Astrocyte (in vitro differentiated cells and primary cell): ENCODE data around the gene LAMTOR5. TPM values are rescaled to one million over a fixed set of nuclear protein-coding genes. Genes with fewer than 3 reads are reported as not detected.

Experiments used
- DNase-seq: peaks from one replicate; pipeline ENCODE4 v3.0.0-alpha.2; 2010; ENCODE audit warnings: low read depth
- FAIRE-seq: peaks from 2 replicates; lab custom pipeline; 2011; peaks lifted over from hg19 to GRCh38; lab: Jason Lieb, UNC
- H2AFZ ChIP-seq: 2 replicates; pipeline ENCODE4 v1.6.0; 2012; ENCODE audit warnings: low read depth, low read length, inconsistent platforms
- H3K27ac ChIP-seq: 2 replicates; pipeline ENCODE4 v1.5.1; 2011; ENCODE audit warnings: low read depth, low read length, inconsistent platforms
- H3K27me3 ChIP-seq: 2 replicates; pipeline ENCODE4 v1.6.0; 2011; ENCODE audit warnings: low read length, inconsistent platforms; ENCODE audit not compliant: insufficient read depth
- H3K36me3 ChIP-seq: 2 replicates; pipeline ENCODE4 v1.5.1; 2011; ENCODE audit warnings: low read length, inconsistent platforms; ENCODE audit not compliant: insufficient read depth
- H3K4me1 ChIP-seq: 2 replicates; pipeline ENCODE4 v1.5.1; 2011; ENCODE audit warnings: low read length, inconsistent platforms; ENCODE audit not compliant: insufficient read depth
- H3K4me2 ChIP-seq: 2 replicates; pipeline ENCODE4 v1.6.0; 2012; ENCODE audit warnings: low read length, inconsistent platforms
- H3K4me3 ChIP-seq: 2 replicates; pipeline ENCODE4 v1.5.1; 2011; ENCODE audit warnings: low read depth, mild to moderate bottlenecking, low read length, inconsistent platforms; ENCODE audit not compliant: insufficient read depth
- H3K79me2 ChIP-seq: 2 replicates; pipeline ENCODE4 v1.6.0; 2012; ENCODE audit warnings: mild to moderate bottlenecking, low read length, inconsistent platforms; ENCODE audit not compliant: insufficient read depth
- H3K9ac ChIP-seq: 2 replicates; pipeline ENCODE4 v1.6.0; 2012; ENCODE audit warnings: mild to moderate bottlenecking, low read length, inconsistent platforms
- H3K9me3 ChIP-seq: 2 replicates; pipeline ENCODE4 v1.5.1; 2012; ENCODE audit warnings: low read depth, mild to moderate bottlenecking, low read length, inconsistent platforms; ENCODE audit not compliant: insufficient read depth
- H4K20me1 ChIP-seq: 2 replicates; pipeline ENCODE4 v1.6.0; 2012; ENCODE audit warnings: low read length, inconsistent platforms; ENCODE audit not compliant: insufficient read depth
- H3K27ac Mint-ChIP-seq: one replicate; pipeline ENCODE4 v1.8.0; 2021; ENCODE audit warnings: mild to moderate bottlenecking, mixed read lengths; ENCODE audit not compliant: unreplicated experiment
- H3K27me3 Mint-ChIP-seq: one replicate; pipeline ENCODE4 v1.8.0; 2021; ENCODE audit warnings: low read depth, mixed read lengths; ENCODE audit not compliant: unreplicated experiment
- H3K36me3 Mint-ChIP-seq: one replicate; pipeline ENCODE4 v1.8.0; 2021; ENCODE audit warnings: low read depth, mixed read lengths; ENCODE audit not compliant: unreplicated experiment
- H3K4me1 Mint-ChIP-seq: one replicate; pipeline ENCODE4 v1.8.0; 2021; ENCODE audit warnings: low read depth, mixed read lengths; ENCODE audit not compliant: unreplicated experiment
- H3K4me3 Mint-ChIP-seq: one replicate; pipeline ENCODE4 v1.8.0; 2021; ENCODE audit warnings: mild to moderate bottlenecking, moderate library complexity, mixed read lengths; ENCODE audit not compliant: unreplicated experiment
- H3K9me3 Mint-ChIP-seq: one replicate; pipeline ENCODE4 v1.8.0; 2021; ENCODE audit warnings: mild to moderate bottlenecking, mixed read lengths; ENCODE audit not compliant: unreplicated experiment
- EZH2 ChIP-seq: IDR thresholded peaks from 2 replicates; pipeline ENCODE4 v1.6.1; 2012; ENCODE audit warnings: mild to moderate bottlenecking, low read length, inconsistent platforms; ENCODE audit not compliant: insufficient read depth
- total RNA-seq: library from RNA; stranded (reverse); gene quantifications from 2 replicates; pipeline ENCODE4 v1.2.1, GENCODE V29; 2021
- TF ChIP-seq, protein P1 (sequence below): IDR thresholded peaks from 2 replicates; pipeline ENCODE4 v1.5.1; 2011; ENCODE audit warnings: low read depth, mild to moderate bottlenecking, inconsistent platforms, low read length, moderate library complexity; ENCODE audit not compliant: insufficient read depth

The LAMTOR5 gene
- total RNA-seq, 1 donor from 2014 or later: 126 TPM

GRCh38 chr1:110436635-110437034 is 29.1 kb upstream of the LAMTOR5 start:
- FAIRE-seq (no peak), DNase-seq (peak; percentile 10)
- no peak overlapping the region for H3K27ac Mint-ChIP-seq
- Histone ChIP-seq H3K27ac (no peak overlapping the region), H3K4me3 (no peak overlapping the region), H3K4me1 (no peaks in the 10 kb centered on the region), H2AFZ (no peak overlapping the region), H3K4me2 (no peak overlapping the region), H3K9ac (no peak overlapping the region), H3K79me2 (no peaks in the 10 kb centered on the region), H3K36me3 (no peaks in the 10 kb centered on the region), H3K27me3 (peaks cover 2% of the 10 kb centered on the region), H4K20me1 (no peaks in the 10 kb centered on the region), H3K9me3 (no peaks in the 10 kb centered on the region)
- peaks cover 13% of the 10 kb centered on the region for H3K4me1 Mint-ChIP-seq
- no peak for TF ChIP-seq EZH2
- TF ChIP-seq, protein P1, sequence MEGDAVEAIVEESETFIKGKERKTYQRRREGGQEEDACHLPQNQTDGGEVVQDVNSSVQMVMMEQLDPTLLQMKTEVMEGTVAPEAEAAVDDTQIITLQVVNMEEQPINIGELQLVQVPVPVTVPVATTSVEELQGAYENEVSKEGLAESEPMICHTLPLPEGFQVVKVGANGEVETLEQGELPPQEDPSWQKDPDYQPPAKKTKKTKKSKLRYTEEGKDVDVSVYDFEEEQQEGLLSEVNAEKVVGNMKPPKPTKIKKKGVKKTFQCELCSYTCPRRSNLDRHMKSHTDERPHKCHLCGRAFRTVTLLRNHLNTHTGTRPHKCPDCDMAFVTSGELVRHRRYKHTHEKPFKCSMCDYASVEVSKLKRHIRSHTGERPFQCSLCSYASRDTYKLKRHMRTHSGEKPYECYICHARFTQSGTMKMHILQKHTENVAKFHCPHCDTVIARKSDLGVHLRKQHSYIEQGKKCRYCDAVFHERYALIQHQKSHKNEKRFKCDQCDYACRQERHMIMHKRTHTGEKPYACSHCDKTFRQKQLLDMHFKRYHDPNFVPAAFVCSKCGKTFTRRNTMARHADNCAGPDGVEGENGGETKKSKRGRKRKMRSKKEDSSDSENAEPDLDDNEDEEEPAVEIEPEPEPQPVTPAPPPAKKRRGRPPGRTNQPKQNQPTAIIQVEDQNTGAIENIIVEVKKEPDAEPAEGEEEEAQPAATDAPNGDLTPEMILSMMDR: no peak
- H3K27me3 Mint-ChIP-seq: peaks cover 13% of the 10 kb centered on the region
- no peaks in the 10 kb centered on the region for H3K9me3 Mint-ChIP-seq
- H3K4me3 Mint-ChIP-seq: no peak overlapping the region
- no peaks in the 10 kb centered on the region for H3K36me3 Mint-ChIP-seq

DNA sequence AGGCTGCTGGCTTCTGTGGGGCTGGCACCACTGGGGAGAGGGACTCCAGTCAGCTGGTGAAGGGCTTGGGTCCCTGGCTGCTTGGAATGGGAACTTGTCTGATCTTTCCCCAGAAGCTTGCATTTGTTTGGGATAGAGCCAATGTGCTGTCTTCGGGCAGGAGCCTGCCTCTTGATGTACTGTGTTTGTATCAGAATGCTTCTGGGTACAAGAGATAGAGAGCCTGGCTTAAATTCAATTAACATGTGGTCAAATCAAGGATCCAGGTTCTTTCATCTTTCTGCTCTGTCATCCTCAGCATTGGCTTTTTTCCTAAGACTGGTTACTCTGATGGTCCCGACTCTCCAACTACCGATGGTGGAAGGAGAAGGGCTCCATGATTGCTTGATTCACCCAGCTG is 27.5 kb upstream of the LAMTOR5 start:
- Histone ChIP-seq H3K9ac (no peak overlapping the region), H3K27ac (no peak overlapping the region), H3K36me3 (no peaks in the 10 kb centered on the region), H2AFZ (no peak overlapping the region), H4K20me1 (no peaks in the 10 kb centered on the region), H3K4me1 (no peaks in the 10 kb centered on the region), H3K9me3 (no peaks in the 10 kb centered on the region), H3K4me2 (no peak overlapping the region), H3K4me3 (no peak overlapping the region), H3K79me2 (no peaks in the 10 kb centered on the region), H3K27me3 (peaks cover 4% of the 10 kb centered on the region)
- Mint-ChIP-seq H3K27me3 (peaks cover 27% of the 10 kb centered on the region), H3K9me3 (no peaks in the 10 kb centered on the region), H3K36me3 (no peaks in the 10 kb centered on the region), H3K4me1 (peaks cover 8% of the 10 kb centered on the region), H3K4me3 (no peak overlapping the region), H3K27ac (no peak overlapping the region)
- TF ChIP-seq, protein P1: no peak
- no peak for TF ChIP-seq EZH2
- DNase-seq (no peak), FAIRE-seq (no peak)

- Mint-ChIP-seq H3K4me3 (no peak overlapping the region), H3K9me3 (no peaks in the 10 kb centered on the region), H3K27me3 (peaks cover 29% of the 10 kb centered on the region), H3K27ac (no peak overlapping the region), H3K36me3 (no peaks in the 10 kb centered on the region), H3K4me1 (peaks cover 7% of the 10 kb centered on the region)
- H3K4me2 ChIP-seq: no peak overlapping the region
- H3K4me1 ChIP-seq: no peaks in the 10 kb centered on the region
- no peaks in the 10 kb centered on the region for H3K79me2 ChIP-seq
- H3K27ac ChIP-seq: no peak overlapping the region
- TF ChIP-seq, protein P1: no peak
- no peak for TF ChIP-seq EZH2
- no peak overlapping the region for H2AFZ ChIP-seq
- no peak overlapping the region for H3K4me3 ChIP-seq
- no peaks in the 10 kb centered on the region for H4K20me1 ChIP-seq
- H3K36me3 ChIP-seq: no peaks in the 10 kb centered on the region
- FAIRE-seq (no peak), DNase-seq (peak; percentile 12)
- no peaks in the 10 kb centered on the region for H3K9me3 ChIP-seq
- H3K9ac ChIP-seq: no peak overlapping the region
- peaks cover 6% of the 10 kb centered on the region for H3K27me3 ChIP-seq
Measured at GRCh38 chr1:110433803-110434202, 26.3 kb upstream of the LAMTOR5 start.
